Retinal pigment epithelial cell (primary cell): ENCODE results near the gene NEUROD2.
"Not testable (repeated sequence)": the region's sequence is repeated elsewhere in the genome, so short reads cannot be mapped to it uniquely, and the experiment has no call there.

ENCODE experiments used
- DNase-seq: peaks from one replicate; pipeline ENCODE4 v3.0.0-alpha.2; 2010; ENCODE audit warnings: low read depth
- H3K4me3 ChIP-seq: 2 replicates; pipeline ENCODE4 v1.5.1; 2011; ENCODE audit warnings: mild to moderate bottlenecking, low read length, control low read depth, moderate library complexity
- TF ChIP-seq, protein P1 (sequence below): conservative IDR thresholded peaks from 2 replicates; pipeline ENCODE4 v1.5.1; 2011; ENCODE audit warnings: low read depth, low read length, control low read depth, inconsistent platforms

Gene NEUROD2

GRCh38 chr17:39596543-39597267 lies 11.0 kb downstream of the NEUROD2 start:
- H3K4me3 ChIP-seq, result no peak overlapping the region
- no peak for DNase-seq
- TF ChIP-seq, protein P1, sequence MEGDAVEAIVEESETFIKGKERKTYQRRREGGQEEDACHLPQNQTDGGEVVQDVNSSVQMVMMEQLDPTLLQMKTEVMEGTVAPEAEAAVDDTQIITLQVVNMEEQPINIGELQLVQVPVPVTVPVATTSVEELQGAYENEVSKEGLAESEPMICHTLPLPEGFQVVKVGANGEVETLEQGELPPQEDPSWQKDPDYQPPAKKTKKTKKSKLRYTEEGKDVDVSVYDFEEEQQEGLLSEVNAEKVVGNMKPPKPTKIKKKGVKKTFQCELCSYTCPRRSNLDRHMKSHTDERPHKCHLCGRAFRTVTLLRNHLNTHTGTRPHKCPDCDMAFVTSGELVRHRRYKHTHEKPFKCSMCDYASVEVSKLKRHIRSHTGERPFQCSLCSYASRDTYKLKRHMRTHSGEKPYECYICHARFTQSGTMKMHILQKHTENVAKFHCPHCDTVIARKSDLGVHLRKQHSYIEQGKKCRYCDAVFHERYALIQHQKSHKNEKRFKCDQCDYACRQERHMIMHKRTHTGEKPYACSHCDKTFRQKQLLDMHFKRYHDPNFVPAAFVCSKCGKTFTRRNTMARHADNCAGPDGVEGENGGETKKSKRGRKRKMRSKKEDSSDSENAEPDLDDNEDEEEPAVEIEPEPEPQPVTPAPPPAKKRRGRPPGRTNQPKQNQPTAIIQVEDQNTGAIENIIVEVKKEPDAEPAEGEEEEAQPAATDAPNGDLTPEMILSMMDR, result no peak

DNA sequence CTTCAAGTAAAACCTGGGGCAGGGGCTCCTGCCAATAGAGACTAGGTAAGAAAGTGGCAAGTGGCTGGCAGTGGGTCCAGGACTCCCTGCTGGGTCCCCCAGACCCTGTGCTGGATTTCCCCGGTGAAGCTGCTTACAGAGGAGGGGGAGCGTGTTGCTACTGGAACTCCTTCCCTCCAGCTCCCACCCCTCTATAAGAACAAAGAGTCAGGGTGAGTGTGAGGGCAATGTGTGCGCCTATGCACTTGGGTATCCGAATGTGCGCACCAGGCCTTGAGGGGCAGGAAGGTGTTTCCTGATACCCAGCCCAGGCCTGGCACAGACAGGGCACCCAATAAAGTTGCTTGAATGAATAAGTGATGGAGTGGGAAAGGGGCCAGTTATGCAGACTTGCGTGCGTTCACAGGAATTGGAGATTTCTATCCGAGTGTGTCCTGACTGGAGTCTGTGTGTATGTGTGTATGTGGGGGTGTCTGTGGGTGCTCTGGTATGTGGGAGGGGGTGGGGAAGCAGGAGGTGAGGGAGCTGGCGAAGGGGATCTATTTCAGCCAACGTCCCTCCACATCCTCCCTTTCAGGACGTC lies 11.7 kb downstream of the NEUROD2 start:
- H3K4me3 ChIP-seq, result no peak overlapping the region
- DNase-seq, result no peak
- TF ChIP-seq, protein P1, result no peak

DNA sequence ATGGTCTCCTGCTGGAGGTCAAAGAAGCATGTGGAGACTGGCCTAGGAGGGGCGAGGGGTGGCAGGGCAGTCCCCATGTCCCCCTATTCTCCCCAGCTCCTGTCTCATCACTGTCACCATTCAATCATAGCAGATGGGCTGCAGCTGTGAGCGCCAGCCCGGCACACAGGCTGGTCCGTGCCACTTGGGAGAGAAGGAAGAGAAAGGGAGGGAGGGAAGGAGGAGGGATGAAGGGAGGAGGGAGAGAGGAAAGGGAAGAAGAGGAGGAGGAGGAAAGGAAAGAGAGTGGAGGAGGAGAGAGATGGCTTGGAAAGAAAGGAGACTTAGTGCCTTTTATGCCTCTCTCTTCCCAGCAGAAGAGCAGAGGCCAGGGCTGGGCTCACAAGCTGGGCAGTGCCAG lies 12.4 kb downstream of the NEUROD2 start:
- TF ChIP-seq, protein P1, result no peak
- H3K4me3 ChIP-seq, result no peak overlapping the region
- DNase-seq, result no peak

- TF ChIP-seq, protein P1, result no peak
- no peak overlapping the region for H3K4me3 ChIP-seq
- DNase-seq, result no peak
These were observed 14.3 kb downstream of the NEUROD2 start for GRCh38 chr17:39593371-39593770.

DNA sequence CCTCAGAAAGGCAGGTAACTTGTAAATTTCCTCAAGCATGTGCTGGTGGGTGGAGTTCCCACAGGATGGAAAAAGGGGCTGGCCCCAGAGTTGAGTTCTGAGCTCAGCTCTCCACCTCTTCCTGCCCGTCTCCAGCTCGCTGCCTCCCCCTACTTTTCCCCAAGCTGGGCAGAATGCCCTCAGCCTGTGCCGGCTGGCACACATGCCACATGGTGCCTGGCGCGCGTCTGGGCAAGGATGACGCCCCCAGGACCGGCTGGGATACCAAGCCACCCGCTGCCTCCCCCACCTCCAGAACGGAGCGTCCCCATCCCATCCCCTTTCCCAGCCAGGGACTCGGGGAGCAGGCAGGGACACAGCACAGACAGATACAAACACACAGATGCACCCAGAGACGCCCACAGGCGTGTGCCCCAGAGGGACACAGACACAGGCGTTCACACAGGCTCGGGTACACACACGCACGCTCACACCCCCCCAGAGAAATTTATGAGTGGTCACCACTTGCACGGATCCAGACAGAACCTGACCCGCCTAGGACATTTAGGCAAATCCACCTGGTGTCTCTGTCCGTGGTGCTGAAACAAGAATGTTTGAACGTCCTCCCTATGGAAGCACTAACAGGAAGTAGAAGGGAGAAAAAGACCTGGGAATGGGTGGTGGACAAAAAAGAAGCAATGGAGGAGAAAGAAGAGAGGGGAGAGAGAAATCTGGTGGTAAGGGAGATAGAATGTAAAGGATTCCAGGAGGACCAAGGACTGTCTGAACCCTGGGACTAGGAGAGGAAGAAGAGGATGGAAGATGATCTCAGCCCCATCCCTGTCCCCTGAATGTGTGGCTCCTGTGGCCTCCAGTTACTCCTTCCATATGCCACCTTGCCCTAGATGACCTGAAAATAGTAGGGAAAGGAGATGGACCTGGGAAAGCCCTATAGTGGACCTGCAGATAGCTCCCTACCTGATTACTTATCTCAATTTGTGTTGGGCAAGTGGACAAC lies 15.5 kb downstream of the NEUROD2 start:
- TF ChIP-seq, protein P1, result no peak
- peak; percentile 5 for DNase-seq
- no peak overlapping the region for H3K4me3 ChIP-seq

- not testable (repeated sequence) for DNase-seq
These were observed 17.5 kb downstream of the NEUROD2 start for GRCh38 chr17:39590180-39590579.

GRCh38 chr17:39582658-39583057 lies 25.1 kb downstream of the NEUROD2 start:
- TF ChIP-seq, protein P1, result no peak
- DNase-seq, result no peak
- H3K4me3 ChIP-seq, result no peak overlapping the region

More at GRCh38 chr17:39590180-39590579, 17.5 kb downstream of the NEUROD2 start:
- not testable (repeated sequence) for H3K4me3 ChIP-seq
